ENCODE results near the gene FAM241A. TPM values are rescaled to one million over a fixed set of nuclear protein-coding genes. Genes with fewer than 3 reads are reported as not detected.

Gene FAM241A
- total and polyA plus RNA-seq, 2 of the 13 experiments (the other 11 are each of a cell fraction or from before 2014, with no cell fraction given) = 0.61 to 0.69 TPM

DNA sequence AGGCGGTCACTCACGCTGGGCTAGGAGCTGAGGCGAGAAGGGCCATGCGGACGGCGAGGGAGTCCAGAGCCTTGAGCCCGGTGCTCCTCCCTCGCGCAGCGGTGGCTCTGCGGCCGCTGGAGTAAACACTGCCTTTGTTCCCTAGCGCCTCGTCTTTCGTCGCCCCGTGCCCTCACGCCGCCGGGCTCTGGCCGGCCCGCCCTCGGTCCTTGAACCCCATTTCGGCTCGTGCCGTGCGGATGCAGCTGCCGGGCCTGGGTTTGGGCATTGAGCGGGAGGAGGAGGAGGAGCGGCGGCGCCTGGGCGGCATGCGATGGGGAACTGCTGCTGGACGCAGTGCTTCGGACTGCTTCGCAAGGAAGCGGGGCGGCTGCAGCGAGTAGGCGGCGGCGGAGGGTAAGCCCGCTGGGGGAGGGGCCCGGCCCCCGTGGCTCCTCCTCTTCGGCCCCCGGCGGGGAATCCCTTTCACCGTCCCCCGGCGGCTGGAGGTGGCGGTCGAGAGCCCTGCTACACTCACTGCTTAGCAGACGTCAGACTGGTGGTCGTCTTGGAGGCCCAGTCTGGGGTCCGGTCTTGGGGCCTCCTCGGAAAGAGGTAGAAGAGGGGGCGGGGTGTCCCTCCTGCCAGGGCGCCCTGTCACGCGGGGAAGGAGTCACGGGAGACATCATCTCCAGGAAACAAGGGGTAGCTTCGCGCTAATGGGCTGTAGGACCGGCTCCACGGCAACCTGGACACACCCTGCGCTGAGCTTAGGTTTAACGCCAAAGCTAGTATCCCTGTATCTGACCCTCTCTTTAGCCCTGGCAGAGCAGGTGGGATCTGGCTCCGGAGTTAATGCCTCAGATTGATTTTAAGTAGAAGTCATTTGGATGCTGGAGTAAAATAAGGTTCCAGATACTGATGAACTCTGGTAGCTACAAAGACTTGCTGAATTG is 86.8 kb downstream of the FAM241A start, which contains the start of gene AP1AR (continued):
- TF ChIP-seq, protein P1, sequence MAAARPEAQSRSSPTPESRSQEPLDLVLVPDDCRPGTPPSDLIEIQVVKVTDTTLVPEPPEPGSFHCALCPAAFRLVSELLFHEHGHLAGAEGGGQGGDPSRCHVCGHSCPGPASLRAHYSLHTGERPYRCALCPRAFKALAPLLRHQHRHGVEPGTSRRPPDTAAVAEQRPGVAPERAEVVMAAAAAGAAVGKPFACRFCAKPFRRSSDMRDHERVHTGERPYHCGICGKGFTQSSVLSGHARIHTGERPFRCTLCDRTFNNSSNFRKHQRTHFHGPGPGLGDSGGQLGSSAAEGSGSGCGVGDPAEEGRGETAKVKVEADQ (CRISPR knock-in tag; IDR thresholded peaks at IDR 0.05; ENCODE audit: borderline replicate concordance) = no peak
- TF ChIP-seq ZNF788 (CRISPR knock-in tag; IDR thresholded peaks at IDR 0.05; ENCODE audit: borderline replicate concordance) (peak; percentile 74), FOXJ3 (CRISPR knock-in tag; IDR thresholded peaks at IDR 0.05; ENCODE audit: borderline replicate concordance) (no peak), ZBTB8A (CRISPR knock-in tag; IDR thresholded peaks at IDR 0.05; ENCODE audit: borderline replicate concordance, low read depth) (no peak; the same call in 1 of the 2 replicates), ZNF792 (CRISPR knock-in tag; IDR thresholded peaks at IDR 0.05) (peak; percentile 45; the same call in 1 of the 2 replicates), NR3C1 (CRISPR knock-in tag; IDR thresholded peaks at IDR 0.05) (no peak), FOXM1 (CRISPR knock-in tag; IDR thresholded peaks at IDR 0.05) (no peak), TCF12 (IDR thresholded peaks at IDR 0.05) (no peak), TCF12 (CRISPR knock-in tag; IDR thresholded peaks at IDR 0.05) (no peak), ZMYM2 (CRISPR knock-in tag; IDR thresholded peaks at IDR 0.05) (no peak), ZNF747 (CRISPR knock-in tag; IDR thresholded peaks at IDR 0.05; ENCODE audit: borderline replicate concordance) (peak; percentile 95)
- TF ChIP-seq, protein P2, sequence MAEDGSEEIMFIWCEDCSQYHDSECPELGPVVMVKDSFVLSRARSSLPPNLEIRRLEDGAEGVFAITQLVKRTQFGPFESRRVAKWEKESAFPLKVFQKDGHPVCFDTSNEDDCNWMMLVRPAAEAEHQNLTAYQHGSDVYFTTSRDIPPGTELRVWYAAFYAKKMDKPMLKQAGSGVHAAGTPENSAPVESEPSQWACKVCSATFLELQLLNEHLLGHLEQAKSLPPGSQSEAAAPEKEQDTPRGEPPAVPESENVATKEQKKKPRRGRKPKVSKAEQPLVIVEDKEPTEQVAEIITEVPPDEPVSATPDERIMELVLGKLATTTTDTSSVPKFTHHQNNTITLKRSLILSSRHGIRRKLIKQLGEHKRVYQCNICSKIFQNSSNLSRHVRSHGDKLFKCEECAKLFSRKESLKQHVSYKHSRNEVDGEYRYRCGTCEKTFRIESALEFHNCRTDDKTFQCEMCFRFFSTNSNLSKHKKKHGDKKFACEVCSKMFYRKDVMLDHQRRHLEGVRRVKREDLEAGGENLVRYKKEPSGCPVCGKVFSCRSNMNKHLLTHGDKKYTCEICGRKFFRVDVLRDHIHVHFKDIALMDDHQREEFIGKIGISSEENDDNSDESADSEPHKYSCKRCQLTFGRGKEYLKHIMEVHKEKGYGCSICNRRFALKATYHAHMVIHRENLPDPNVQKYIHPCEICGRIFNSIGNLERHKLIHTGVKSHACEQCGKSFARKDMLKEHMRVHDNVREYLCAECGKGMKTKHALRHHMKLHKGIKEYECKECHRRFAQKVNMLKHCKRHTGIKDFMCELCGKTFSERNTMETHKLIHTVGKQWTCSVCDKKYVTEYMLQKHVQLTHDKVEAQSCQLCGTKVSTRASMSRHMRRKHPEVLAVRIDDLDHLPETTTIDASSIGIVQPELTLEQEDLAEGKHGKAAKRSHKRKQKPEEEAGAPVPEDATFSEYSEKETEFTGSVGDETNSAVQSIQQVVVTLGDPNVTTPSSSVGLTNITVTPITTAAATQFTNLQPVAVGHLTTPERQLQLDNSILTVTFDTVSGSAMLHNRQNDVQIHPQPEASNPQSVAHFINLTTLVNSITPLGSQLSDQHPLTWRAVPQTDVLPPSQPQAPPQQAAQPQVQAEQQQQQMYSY (CRISPR knock-in tag; IDR thresholded peaks at IDR 0.05) = no peak
- TF ChIP-seq, protein P3, sequence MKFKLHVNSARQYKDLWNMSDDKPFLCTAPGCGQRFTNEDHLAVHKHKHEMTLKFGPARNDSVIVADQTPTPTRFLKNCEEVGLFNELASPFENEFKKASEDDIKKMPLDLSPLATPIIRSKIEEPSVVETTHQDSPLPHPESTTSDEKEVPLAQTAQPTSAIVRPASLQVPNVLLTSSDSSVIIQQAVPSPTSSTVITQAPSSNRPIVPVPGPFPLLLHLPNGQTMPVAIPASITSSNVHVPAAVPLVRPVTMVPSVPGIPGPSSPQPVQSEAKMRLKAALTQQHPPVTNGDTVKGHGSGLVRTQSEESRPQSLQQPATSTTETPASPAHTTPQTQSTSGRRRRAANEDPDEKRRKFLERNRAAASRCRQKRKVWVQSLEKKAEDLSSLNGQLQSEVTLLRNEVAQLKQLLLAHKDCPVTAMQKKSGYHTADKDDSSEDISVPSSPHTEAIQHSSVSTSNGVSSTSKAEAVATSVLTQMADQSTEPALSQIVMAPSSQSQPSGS (CRISPR knock-in tag; IDR thresholded peaks at IDR 0.05) = no peak
- TF ChIP-seq, protein P4, sequence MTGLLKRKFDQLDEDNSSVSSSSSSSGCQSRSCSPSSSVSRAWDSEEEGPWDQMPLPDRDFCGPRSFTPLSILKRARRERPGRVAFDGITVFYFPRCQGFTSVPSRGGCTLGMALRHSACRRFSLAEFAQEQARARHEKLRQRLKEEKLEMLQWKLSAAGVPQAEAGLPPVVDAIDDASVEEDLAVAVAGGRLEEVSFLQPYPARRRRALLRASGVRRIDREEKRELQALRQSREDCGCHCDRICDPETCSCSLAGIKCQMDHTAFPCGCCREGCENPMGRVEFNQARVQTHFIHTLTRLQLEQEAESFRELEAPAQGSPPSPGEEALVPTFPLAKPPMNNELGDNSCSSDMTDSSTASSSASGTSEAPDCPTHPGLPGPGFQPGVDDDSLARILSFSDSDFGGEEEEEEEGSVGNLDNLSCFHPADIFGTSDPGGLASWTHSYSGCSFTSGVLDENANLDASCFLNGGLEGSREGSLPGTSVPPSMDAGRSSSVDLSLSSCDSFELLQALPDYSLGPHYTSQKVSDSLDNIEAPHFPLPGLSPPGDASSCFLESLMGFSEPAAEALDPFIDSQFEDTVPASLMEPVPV (CRISPR knock-in tag; IDR thresholded peaks at IDR 0.05) = peak; percentile 62
- TF ChIP-seq, protein P5, sequence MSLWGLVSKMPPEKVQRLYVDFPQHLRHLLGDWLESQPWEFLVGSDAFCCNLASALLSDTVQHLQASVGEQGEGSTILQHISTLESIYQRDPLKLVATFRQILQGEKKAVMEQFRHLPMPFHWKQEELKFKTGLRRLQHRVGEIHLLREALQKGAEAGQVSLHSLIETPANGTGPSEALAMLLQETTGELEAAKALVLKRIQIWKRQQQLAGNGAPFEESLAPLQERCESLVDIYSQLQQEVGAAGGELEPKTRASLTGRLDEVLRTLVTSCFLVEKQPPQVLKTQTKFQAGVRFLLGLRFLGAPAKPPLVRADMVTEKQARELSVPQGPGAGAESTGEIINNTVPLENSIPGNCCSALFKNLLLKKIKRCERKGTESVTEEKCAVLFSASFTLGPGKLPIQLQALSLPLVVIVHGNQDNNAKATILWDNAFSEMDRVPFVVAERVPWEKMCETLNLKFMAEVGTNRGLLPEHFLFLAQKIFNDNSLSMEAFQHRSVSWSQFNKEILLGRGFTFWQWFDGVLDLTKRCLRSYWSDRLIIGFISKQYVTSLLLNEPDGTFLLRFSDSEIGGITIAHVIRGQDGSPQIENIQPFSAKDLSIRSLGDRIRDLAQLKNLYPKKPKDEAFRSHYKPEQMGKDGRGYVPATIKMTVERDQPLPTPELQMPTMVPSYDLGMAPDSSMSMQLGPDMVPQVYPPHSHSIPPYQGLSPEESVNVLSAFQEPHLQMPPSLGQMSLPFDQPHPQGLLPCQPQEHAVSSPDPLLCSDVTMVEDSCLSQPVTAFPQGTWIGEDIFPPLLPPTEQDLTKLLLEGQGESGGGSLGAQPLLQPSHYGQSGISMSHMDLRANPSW (CRISPR knock-in tag; IDR thresholded peaks at IDR 0.05; ENCODE audit: borderline replicate concordance) = no peak; the same call in 1 of the 2 replicates
- TF ChIP-seq, protein P6, sequence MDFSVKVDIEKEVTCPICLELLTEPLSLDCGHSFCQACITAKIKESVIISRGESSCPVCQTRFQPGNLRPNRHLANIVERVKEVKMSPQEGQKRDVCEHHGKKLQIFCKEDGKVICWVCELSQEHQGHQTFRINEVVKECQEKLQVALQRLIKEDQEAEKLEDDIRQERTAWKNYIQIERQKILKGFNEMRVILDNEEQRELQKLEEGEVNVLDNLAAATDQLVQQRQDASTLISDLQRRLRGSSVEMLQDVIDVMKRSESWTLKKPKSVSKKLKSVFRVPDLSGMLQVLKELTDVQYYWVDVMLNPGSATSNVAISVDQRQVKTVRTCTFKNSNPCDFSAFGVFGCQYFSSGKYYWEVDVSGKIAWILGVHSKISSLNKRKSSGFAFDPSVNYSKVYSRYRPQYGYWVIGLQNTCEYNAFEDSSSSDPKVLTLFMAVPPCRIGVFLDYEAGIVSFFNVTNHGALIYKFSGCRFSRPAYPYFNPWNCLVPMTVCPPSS (IDR thresholded peaks at IDR 0.05) = no peak

Data from HepG2 (cell line).